AG09309 (cell line): ENCODE data around the gene BCL7B.
"Not testable (repeated sequence)": the region's sequence is repeated elsewhere in the genome, so short reads cannot be mapped to it uniquely, and the experiment has no call there.

Experiments used
- DNase-seq: peaks from one replicate; pipeline ENCODE4 v3.0.0-alpha.2; 2010; ENCODE audit warnings: low read depth
- H3K4me3 ChIP-seq: 2 replicates; pipeline ENCODE4 v1.5.1; 2011; ENCODE audit warnings: mild to moderate bottlenecking, low read depth, low read length, moderate library complexity; ENCODE audit not compliant: control insufficient read depth
- TF ChIP-seq, protein P1 (sequence below): IDR thresholded peaks from 2 replicates; pipeline ENCODE4 v1.5.1; 2011; ENCODE audit warnings: mild to moderate bottlenecking, low read depth, low read length, inconsistent platforms; ENCODE audit not compliant: insufficient read depth, control insufficient read depth; ENCODE audit errors: missing control alignments

BCL7B gene

DNA sequence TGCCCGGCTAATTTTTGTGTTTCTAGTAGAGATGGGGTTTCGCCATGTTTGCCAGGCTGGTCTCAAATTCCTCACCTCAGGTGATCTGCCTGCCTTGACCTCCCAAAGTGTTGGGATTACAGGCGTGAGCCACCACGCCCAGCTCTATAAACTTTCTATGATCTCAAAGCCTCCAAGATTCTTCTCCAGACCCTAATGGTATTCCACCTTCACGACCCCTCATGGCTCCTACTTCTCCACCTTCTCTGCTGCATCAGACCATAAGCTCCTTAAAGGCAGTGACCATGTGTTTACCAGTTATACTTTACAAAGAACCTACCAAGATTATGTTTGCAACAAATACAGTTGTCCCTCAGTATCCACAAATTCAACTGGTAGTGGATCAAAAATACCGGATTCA lies 25.3 kb downstream of the BCL7B start:
- TF ChIP-seq, protein P1, sequence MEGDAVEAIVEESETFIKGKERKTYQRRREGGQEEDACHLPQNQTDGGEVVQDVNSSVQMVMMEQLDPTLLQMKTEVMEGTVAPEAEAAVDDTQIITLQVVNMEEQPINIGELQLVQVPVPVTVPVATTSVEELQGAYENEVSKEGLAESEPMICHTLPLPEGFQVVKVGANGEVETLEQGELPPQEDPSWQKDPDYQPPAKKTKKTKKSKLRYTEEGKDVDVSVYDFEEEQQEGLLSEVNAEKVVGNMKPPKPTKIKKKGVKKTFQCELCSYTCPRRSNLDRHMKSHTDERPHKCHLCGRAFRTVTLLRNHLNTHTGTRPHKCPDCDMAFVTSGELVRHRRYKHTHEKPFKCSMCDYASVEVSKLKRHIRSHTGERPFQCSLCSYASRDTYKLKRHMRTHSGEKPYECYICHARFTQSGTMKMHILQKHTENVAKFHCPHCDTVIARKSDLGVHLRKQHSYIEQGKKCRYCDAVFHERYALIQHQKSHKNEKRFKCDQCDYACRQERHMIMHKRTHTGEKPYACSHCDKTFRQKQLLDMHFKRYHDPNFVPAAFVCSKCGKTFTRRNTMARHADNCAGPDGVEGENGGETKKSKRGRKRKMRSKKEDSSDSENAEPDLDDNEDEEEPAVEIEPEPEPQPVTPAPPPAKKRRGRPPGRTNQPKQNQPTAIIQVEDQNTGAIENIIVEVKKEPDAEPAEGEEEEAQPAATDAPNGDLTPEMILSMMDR, result no peak
- no peak for DNase-seq
- H3K4me3 ChIP-seq, result no peak overlapping the region

DNA sequence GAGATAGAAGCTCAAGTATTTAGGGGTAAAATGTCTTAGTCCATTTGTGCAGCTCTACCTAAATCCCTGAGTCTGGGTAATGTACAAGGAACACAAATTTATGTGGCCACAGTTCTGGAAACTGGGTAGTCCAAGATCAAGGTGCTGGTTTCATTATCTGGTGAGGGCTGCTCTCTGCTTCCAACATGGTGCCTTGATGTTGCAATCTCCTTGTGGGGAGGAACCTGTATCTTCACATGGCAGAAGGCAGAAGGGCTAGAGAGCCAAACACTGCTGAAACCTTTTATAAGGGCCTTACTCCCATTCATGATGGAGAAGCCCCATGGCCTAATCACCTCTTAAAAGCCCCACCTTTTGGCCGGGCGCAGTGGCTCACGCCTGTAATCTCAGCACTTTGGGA lies 26.7 kb downstream of the BCL7B start:
- DNase-seq, result no peak
- TF ChIP-seq, protein P1, result no peak
- no peak overlapping the region for H3K4me3 ChIP-seq

DNA sequence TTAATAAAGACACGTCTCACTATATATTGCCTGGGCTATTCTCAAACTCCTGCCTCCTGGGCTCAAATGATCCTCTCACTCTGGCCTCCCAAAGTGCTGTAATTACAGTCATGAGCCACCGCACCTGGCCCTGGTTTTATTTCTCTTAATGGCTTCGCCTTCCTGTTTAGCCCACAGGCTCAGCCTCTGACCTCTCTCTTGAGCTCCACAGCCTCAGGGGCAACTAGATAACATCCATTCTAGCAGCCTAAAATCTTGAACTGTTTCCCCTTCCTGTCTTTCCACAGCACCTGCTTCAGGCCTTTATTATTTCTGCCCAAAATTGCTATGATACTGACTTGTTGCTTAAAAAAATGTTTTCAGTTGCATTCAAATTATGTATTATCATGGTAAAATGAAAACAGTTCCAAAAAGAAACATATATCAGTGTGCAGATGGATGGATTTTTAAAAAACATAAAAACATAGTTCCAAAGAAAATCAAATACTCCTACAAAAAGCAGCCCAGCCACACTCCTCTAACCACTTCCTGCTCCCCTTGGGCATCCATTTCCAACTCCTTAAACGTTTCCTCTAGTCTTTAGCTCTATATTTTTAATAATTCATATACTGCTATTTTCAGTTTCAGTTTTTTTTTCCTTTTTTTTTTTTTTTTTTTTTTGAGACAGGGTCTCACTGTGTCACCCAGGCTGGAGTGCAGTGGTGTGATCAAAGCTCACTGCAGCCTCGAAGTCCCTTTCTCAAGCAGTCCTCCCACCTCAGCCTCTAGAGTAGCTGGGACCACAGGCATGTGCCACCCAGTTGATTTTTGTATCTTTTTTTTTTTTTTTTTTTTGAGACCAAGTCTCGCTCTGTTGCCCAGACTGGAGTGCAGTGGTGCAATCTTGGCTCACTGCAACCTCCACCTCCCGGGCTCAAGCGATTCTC lies 30.3 kb downstream of the BCL7B start:
- TF ChIP-seq, protein P1, result no peak
- H3K4me3 ChIP-seq, result no peak overlapping the region
- DNase-seq, result no peak

DNA sequence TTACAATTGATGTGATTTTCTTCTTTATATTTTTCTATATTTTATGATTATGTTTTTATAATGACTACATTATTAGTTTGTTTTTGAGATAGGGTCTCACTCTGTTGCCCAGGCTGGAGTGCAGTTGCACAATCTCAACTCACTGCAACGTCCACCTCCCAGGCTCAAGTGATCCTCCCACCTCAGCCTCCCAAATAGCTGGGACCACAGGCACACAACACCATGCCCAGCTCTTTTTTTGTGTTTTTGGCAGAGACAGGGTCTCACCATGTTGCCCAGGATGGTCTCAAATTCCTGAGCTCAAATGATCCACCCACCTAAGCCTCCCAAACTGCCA lies 31.4 kb downstream of the BCL7B start:
- DNase-seq, H3K4me3 ChIP-seq: not testable (repeated sequence)

DNA sequence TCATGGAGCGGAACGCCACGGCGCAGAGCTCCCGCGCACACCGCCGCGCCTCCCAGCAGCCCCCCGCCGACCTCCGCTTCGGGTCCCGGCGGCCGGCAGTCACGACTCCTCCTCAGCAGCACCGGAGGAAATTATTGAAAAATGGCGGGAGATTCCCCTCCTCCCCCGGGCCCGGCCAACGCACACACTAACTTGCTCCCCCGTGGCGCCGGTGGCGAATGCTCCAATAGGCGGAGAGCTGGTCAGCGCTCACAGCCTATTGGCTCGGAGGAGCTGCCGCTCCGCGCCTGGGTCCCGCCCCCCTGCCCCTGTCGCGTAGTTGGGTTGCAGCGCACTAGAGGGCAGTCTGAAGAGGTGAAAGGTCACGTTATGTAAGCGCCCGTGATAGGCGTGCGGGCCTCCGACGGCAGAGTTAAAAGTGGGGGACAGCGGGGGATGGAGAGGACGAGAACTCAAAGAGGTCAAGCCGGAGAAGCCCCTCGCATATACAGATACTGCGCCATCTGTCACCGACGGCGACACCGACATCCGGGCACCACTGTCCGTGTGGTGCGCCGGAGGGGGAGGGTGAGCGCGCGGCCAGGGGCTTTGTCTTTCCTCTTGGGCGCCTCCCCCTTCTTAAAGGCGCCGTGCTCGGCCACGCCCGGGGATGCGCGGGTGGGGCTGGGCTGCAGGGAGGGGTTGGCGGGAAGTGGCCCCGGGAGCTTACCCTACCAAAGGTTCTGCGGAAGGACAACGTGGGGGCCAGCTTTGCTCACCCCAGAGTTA lies 35.2 kb downstream of the BCL7B start, which contains the start of gene BAZ1B:
Gene BAZ1B (minus strand): TSS at position 189 of the 768 bp plus-strand sequence. CDS start 360 bp downstream, outside the sequence.
- peak within 1 kb of the TSS; percentile 75 for H3K4me3 ChIP-seq
- TF ChIP-seq, protein P1, result no peak
- peak; percentile 90 for DNase-seq

DNA sequence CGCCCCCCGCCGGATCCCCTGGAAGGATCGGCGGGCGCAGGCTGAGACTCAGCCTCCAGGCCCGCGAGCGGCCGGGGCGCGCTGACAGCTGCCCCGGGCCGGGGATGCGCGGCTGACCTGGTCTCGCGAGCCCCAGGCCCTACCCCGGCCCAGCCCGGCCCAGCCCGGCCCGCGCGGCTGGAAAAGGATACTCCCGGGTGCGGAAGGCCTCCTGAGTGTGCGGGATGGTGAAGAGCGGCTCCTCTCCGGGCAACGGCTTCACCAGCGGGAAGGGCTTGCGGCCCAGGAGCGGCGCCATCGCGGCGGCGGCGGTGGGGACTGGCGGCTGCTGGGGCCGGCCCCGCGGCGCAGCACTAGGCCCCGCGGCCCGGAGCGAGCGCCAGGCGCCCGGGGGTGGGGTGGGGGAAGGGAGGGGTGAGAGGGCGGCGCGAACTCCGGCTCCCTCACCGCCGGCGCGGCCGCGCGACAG lies 35.8 kb downstream of the BCL7B start:
- DNase-seq, result no peak
- peak overlapping the region; percentile 75 for H3K4me3 ChIP-seq
- TF ChIP-seq, protein P1, result no peak
